HCT116 (cell line): Measurements from ENCODE around the gene WBP1L. TPM values are rescaled to one million over a fixed set of nuclear protein-coding genes. Genes with fewer than 3 reads are reported as not detected.
"Not testable (repeated sequence)": the region's sequence is repeated elsewhere in the genome, so short reads cannot be mapped to it uniquely, and the experiment has no call there.

ENCODE experiments used
- ATAC-seq: fragments of 200-7000 bp; cut with Tn5 transposase; 2 replicates; pipeline ENCODE4 v1.9.1; 2020; ENCODE audit warnings: mild to moderate bottlenecking, moderate library complexity
- BruUV-seq: library from RNA; stranded (reverse); fragments of 400-500 nt; replicated peaks from 2 replicates; lab custom pipeline; 2021; lab: Mats Ljungman, UMichigan
- CTCF ChIA-PET: fragments of 300-600 bp; sonication (Branson Sonifier 250); formaldehyde crosslinking; loops from one replicate; lab custom pipeline; 2021; ENCODE audit warnings: antibody characterized with exemption; lab: Charles Lee
- POLR2A ChIA-PET: fragments of 300-600, 350-600 bp; sonication (Branson Sonifier 250); formaldehyde crosslinking; loops from one replicate; lab custom pipeline; 2021; ENCODE audit warnings: antibody characterized with exemption; lab: Charles Lee
- RAD21 ChIA-PET, 2 experiments: fragments of 300-600 bp; sonication (Branson Sonifier 250); formaldehyde crosslinking; loops; one replicate each; lab custom pipeline; 2023; ENCODE audit warnings: low total read pairs in 2 of 2; ENCODE audit not compliant: uncharacterized antibody in 2 of 2, unreplicated experiment in 2 of 2, low non-redundant PET in 1 of 2; lab: Charles Lee
- DNase-seq: peaks from one replicate; pipeline ENCODE4 v3.0.0-alpha.2; 2010; ENCODE audit warnings: low read depth, low spot score
- H2AFZ ChIP-seq: fragments of 200-600 bp; shearing (Covaris generic), sonication (generic); 2 replicates; pipeline ENCODE4 v1.6.1; 2017; ENCODE audit warnings: low read depth, mixed run types, mixed read lengths, antibody characterized with exemption, low read length; ENCODE audit not compliant: poor library complexity, severe bottlenecking
- H3K27ac ChIP-seq: 2 replicates; pipeline ENCODE4 v1.5.1; 2012; ENCODE audit warnings: low read depth, low read length
- H3K27me3 ChIP-seq: fragments of 200-600 bp; sonication (generic); 2 replicates; pipeline ENCODE4 v1.6.1; 2016; ENCODE audit warnings: mixed run types, low read length, mixed read lengths; ENCODE audit not compliant: insufficient read depth
- H3K36me3 ChIP-seq, 2 experiments: fragments of 200-500 bp in 1 of 2; fragments of 200-600 bp in 1 of 2; sonication (Bioruptor generic) in 1 of 2; sonication (generic) in 1 of 2; 2 replicates each; pipeline versions ENCODE4 v1.5.1 to v1.6.1; 2014 to 2016; ENCODE audit warnings: low read length in 2 of 2, inconsistent platforms in 1 of 2, mixed read lengths in 1 of 2, mixed run types in 1 of 2; ENCODE audit not compliant: insufficient read depth in 2 of 2, control insufficient read depth in 1 of 2
- H3K4me1 ChIP-seq, 2 experiments: fragments of 200-600 bp in 1 of 2; sonication (generic) in 1 of 2; 2 replicates each; pipeline versions ENCODE4 v1.5.1 to v1.6.1; 2012 to 2017; ENCODE audit warnings: low read length in 2 of 2, inconsistent platforms in 1 of 2, mild to moderate bottlenecking in 1 of 2, mixed read lengths in 1 of 2, mixed run types in 1 of 2, moderate library complexity in 1 of 2; ENCODE audit not compliant: insufficient read depth in 2 of 2, control insufficient read depth in 1 of 2
- H3K4me2 ChIP-seq: fragments of 200-600 bp; sonication (generic); 2 replicates; pipeline ENCODE4 v1.6.1; 2017; ENCODE audit warnings: mixed run types, low read length, mixed read lengths
- H3K4me3 ChIP-seq, 2 experiments: fragments of 200-600 bp in 1 of 2; sonication (generic) in 1 of 2; replicated peaks in 1 of 2; 2 replicates each; pipeline ENCODE4 v1.5.1; 2011 to 2016; ENCODE audit warnings: low read length in 2 of 2, control low read depth in 1 of 2, low read depth in 1 of 2, mild to moderate bottlenecking in 1 of 2, mixed read lengths in 1 of 2, mixed run types in 1 of 2
- H3K79me2 ChIP-seq: fragments of 200-600 bp; sonication (generic); 2 replicates; pipeline ENCODE4 v1.6.1; 2017; ENCODE audit warnings: mild to moderate bottlenecking, mixed run types, low read length, moderate library complexity, mixed read lengths; ENCODE audit not compliant: insufficient read depth
- H3K9ac ChIP-seq: fragments of 200-600 bp; sonication (generic); 2 replicates; pipeline ENCODE4 v1.6.1; 2016; ENCODE audit warnings: low read length, mixed read lengths
- H3K9me2 ChIP-seq: fragments of 200-600 bp; sonication (generic), shearing (Covaris generic); 2 replicates; pipeline ENCODE4 v1.6.1; 2017; ENCODE audit warnings: mixed run types, mild to moderate bottlenecking, moderate library complexity; ENCODE audit not compliant: insufficient read depth
- H3K9me3 ChIP-seq, 2 experiments: fragments of 200-500 bp in 1 of 2; fragments of 200-600 bp in 1 of 2; sonication (Bioruptor generic) in 1 of 2; sonication (generic) in 1 of 2; 2 replicates each; pipeline ENCODE4 v1.6.1; 2014 to 2017; ENCODE audit warnings: low read length in 2 of 2, mixed read lengths in 2 of 2, inconsistent platforms in 1 of 2, low read depth in 1 of 2, mild to moderate bottlenecking in 1 of 2, mixed run types in 1 of 2, moderate library complexity in 1 of 2; ENCODE audit not compliant: control insufficient read depth in 1 of 2, insufficient read depth in 1 of 2
- H4K20me1 ChIP-seq: fragments of 200-600 bp; sonication (generic), shearing (Covaris generic); 2 replicates; pipeline ENCODE4 v1.6.1; 2017; ENCODE audit warnings: mixed run types, mild to moderate bottlenecking, moderate library complexity; ENCODE audit not compliant: insufficient read depth
- CBX3 ChIP-seq: IDR thresholded peaks from 2 replicates; pipeline ENCODE4 v1.6.1; 2012; ENCODE audit warnings: low read depth
- CEBPB ChIP-seq: IDR thresholded peaks from 2 replicates; pipeline ENCODE4 v1.6.1; 2012; ENCODE audit warnings: low read depth
- EZH2phosphoT487 ChIP-seq: fragments of 200-600 bp; IDR thresholded peaks from 2 replicates; pipeline ENCODE4 v1.6.1; 2018; ENCODE audit warnings: antibody characterized with exemption, borderline replicate concordance
- JUND ChIP-seq: IDR thresholded peaks from 2 replicates; pipeline ENCODE4 v1.6.1; 2012
- POLR2A ChIP-seq: IDR thresholded peaks from 2 replicates; pipeline ENCODE4 v1.7.0; 2011; ENCODE audit warnings: borderline replicate concordance; ENCODE audit not compliant: insufficient read depth, insufficient read length; ENCODE audit errors: extremely low read depth
- RAD21 ChIP-seq: IDR thresholded peaks from 2 replicates; pipeline ENCODE4 v1.6.1; 2012; ENCODE audit warnings: low read depth, mild to moderate bottlenecking
- SIN3A ChIP-seq: IDR thresholded peaks from 2 replicates; pipeline ENCODE4 v1.6.1; 2012; ENCODE audit warnings: low read depth
- TCF7L2 ChIP-seq: IDR thresholded peaks from 2 replicates; pipeline ENCODE4 v1.7.0; 2011; ENCODE audit warnings: borderline replicate concordance, inconsistent platforms; ENCODE audit not compliant: insufficient read depth, insufficient read length; ENCODE audit errors: extremely low read depth
- YY1 ChIP-seq: IDR thresholded peaks from 2 replicates; pipeline ENCODE4 v1.6.1; 2011; ENCODE audit warnings: low read length, low read depth, moderate library complexity, mild to moderate bottlenecking; ENCODE audit not compliant: insufficient replicate concordance; ENCODE audit errors: extremely low read depth
- intact Hi-C: fragments of 100-400 bp; cut with micrococcal nuclease; formaldehyde crosslinking; loops from 2 replicates; pipeline ENCODE4 v1.10.0; 2022
- total RNA-seq: library from RNA; stranded (reverse); gene quantifications from one replicate; pipeline ENCODE4 v1.2.1, GENCODE V29; 2021; ENCODE audit not compliant: unreplicated experiment
- TF ChIP-seq, protein P1 (sequence below): IDR thresholded peaks from 2 replicates; pipeline ENCODE4 v1.6.1; 2012
- TF ChIP-seq, protein P2 (sequence below): IDR thresholded peaks from 2 replicates; pipeline ENCODE4 v1.6.1; 2012

WBP1L gene
- total RNA-seq, 1 experiment from 2014 or later, result 25.2 TPM

DNA sequence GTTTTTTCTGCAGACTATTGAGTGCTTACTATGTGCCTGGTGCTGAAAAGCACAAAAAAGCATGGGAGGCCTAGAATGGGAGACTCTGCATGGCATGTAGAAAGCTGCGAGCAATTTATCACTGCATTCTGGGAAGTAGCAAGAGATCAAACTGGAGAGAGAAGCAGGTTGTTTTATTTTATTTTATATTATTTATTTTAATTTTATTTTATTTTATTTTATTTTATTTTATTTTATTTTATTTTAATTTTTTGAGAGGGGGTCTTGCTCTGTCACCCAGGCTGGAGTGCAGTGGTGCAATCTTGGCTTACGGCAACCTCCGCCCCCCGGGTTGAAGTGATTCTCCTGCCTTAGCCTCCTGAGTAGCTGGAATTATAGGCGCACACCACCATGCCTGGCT, 76.3 kb downstream of the WBP1L start:
- H3K4me2 ChIP-seq, RAD21 ChIA-PET, H4K20me1 ChIP-seq, H3K36me3 ChIP-seq, H3K79me2 ChIP-seq, H3K4me1 ChIP-seq, H3K4me3 ChIP-seq, H3K27me3 ChIP-seq, H3K9me2 ChIP-seq, H2AFZ ChIP-seq, intact Hi-C loops, H3K27ac ChIP-seq, ATAC-seq, H3K9ac ChIP-seq, DNase-seq, POLR2A ChIA-PET, H3K9me3 ChIP-seq, BruUV-seq: not testable (repeated sequence)
- CTCF ChIA-PET, result interaction anchor here (1.8 kb wide), 1 partner anchor 15 kb away, joined by 4 read pairs; no protein-coding TSS in a partner anchor

DNA sequence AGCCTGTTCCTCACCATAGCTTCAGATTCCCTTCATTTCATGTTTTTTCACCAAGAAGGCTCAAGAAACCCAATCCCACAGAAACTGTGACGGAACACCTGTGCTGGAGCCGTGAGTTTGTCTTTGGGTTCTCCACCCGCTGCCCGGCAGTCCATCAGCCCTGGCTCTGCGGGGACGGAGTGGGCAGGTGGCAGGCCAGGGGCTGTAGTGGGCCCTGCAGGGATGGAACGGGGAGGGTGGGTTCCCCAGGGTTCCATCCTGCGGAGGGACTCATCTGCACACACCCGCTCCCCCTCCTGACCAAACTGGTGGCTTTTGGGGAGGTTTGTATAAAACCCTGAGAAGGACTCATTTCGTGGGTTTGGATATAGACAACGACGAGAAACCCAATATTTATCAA, 78.5 kb downstream of the WBP1L start:
- H2AFZ ChIP-seq, result no peak overlapping the region
- no peak for TF ChIP-seq EZH2phosphoT487
- no peak for TF ChIP-seq SIN3A
- no peak for TF ChIP-seq TCF7L2
- TF ChIP-seq YY1, result no peak
- TF ChIP-seq, protein P1, sequence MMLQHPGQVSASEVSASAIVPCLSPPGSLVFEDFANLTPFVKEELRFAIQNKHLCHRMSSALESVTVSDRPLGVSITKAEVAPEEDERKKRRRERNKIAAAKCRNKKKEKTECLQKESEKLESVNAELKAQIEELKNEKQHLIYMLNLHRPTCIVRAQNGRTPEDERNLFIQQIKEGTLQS, result no peak
- no peak for TF ChIP-seq POLR2A
- TF ChIP-seq, protein P2, sequence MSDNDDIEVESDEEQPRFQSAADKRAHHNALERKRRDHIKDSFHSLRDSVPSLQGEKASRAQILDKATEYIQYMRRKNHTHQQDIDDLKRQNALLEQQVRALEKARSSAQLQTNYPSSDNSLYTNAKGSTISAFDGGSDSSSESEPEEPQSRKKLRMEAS, result no peak
- TF ChIP-seq CEBPB, result no peak
- no peak for TF ChIP-seq RAD21
- no peak for TF ChIP-seq JUND
- no peak for TF ChIP-seq CBX3
- no peak overlapping the region for H3K27ac ChIP-seq
- H3K9ac ChIP-seq, result no peak overlapping the region
- no peaks in the 10 kb centered on the region for H3K9me3 ChIP-seq
- DNase-seq, result no peak
- BruUV-seq, result no TSS peak
- no peaks in the 10 kb centered on the region for H3K27me3 ChIP-seq
- no peaks in the 10 kb centered on the region for H4K20me1 ChIP-seq
- no peaks in the 10 kb centered on the region for H3K4me1 ChIP-seq
- no peaks in the 10 kb centered on the region for H3K79me2 ChIP-seq
- ChIA-PET RAD21 (no interaction called here), CTCF (no interaction called here), POLR2A (no interaction called here)
- no peaks in the 10 kb centered on the region for H3K36me3 ChIP-seq
- ATAC-seq, result no peak
- no peaks in the 10 kb centered on the region for H3K9me2 ChIP-seq
- H3K4me3 ChIP-seq, result no peak overlapping the region
- intact Hi-C loops, result no loop called here
- no peak overlapping the region for H3K4me2 ChIP-seq
